Measurements from ENCODE around the gene COQ7. TPM values are rescaled to one million over a fixed set of nuclear protein-coding genes. Genes with fewer than 3 reads are reported as not detected.

COQ7 gene
- total RNA-seq: 10 to 100 TPM; 11.2 to 17.1 TPM

- Mint-ChIP-seq H3K4me1 (ENCODE audit: low read depth in 2 of 2) (peaks cover 7 to 11% of the 10 kb centered on the region in 2 donors), H3K27me3 (no peaks in the 10 kb centered on the region), H3K36me3 (no peaks in the 10 kb centered on the region), H3K4me3 (peak within 1 kb of the TSS; percentile 89), H3K27ac (peak within 1 kb of the TSS; percentile 90 to 96), H3K9me3 (no peaks in the 10 kb centered on the region)
- DNase-seq (ENCODE audit: low spot score): peak; percentile 99
- ATAC-seq: peak; percentile 97
These were observed at the start of gene COQ7 for GRCh38 chr16:19067349-19068236. Gene COQ7, plus strand, starts transcription at chr16:19067614. Its CDS starts 51 bp downstream, at chr16:19067665.

- Mint-ChIP-seq H3K9me3 (no peaks in the 10 kb centered on the region), H3K4me1 (ENCODE audit: low read depth in 2 of 2) (no peaks in the 10 kb centered on the region), H3K27me3 (peaks cover 0 to 9% of the 10 kb centered on the region in 2 donors), H3K4me3 (no peak overlapping the region), H3K27ac (no peak overlapping the region), H3K36me3 (no peaks in the 10 kb centered on the region)
- DNase-seq (ENCODE audit: low spot score) (no peak), ATAC-seq (no peak)
These were observed 46.7 kb upstream of the COQ7 start for GRCh38 chr16:19020689-19021088.

GRCh38 chr16:19021747-19022146, 45.7 kb upstream of the COQ7 start:
- Mint-ChIP-seq H3K27ac (no peak overlapping the region), H3K9me3 (no peaks in the 10 kb centered on the region), H3K4me3 (no peak overlapping the region), H3K4me1 (ENCODE audit: low read depth in 2 of 2) (no peaks in the 10 kb centered on the region), H3K27me3 (peaks cover 0 to 9% of the 10 kb centered on the region in 2 donors), H3K36me3 (no peaks in the 10 kb centered on the region)
- DNase-seq (ENCODE audit: low spot score): no peak
- ATAC-seq: no peak

GRCh38 chr16:19027416-19027815, 40.0 kb upstream of the COQ7 start:
- Mint-ChIP-seq H3K9me3 (no peaks in the 10 kb centered on the region), H3K27ac (no peak overlapping the region)

GRCh38 chr16:19029980-19030379, 37.4 kb upstream of the COQ7 start:
- Mint-ChIP-seq H3K9me3 (no peaks in the 10 kb centered on the region), H3K36me3 (no peaks in the 10 kb centered on the region), H3K4me3 (no peak overlapping the region), H3K27me3 (peaks cover 3 to 4% of the 10 kb centered on the region in 2 donors), H3K27ac (no peak overlapping the region), H3K4me1 (ENCODE audit: low read depth in 2 of 2) (no peaks in the 10 kb centered on the region)
- ATAC-seq (no peak), DNase-seq (ENCODE audit: low spot score) (no peak)

More at GRCh38 chr16:19027416-19027815, 40.0 kb upstream of the COQ7 start:
- no peaks in the 10 kb centered on the region for H3K36me3 Mint-ChIP-seq
- no peaks in the 10 kb centered on the region for H3K4me1 Mint-ChIP-seq (ENCODE audit: low read depth in 2 of 2)
- H3K27me3 Mint-ChIP-seq: peaks cover 0 to 4% of the 10 kb centered on the region in 2 donors
- no peak for ATAC-seq
- DNase-seq (ENCODE audit: low spot score): no peak
- H3K4me3 Mint-ChIP-seq: no peak overlapping the region

- ATAC-seq (no peak), DNase-seq (ENCODE audit: low spot score) (no peak)
- Mint-ChIP-seq H3K27ac (no peak overlapping the region), H3K9me3 (no peaks in the 10 kb centered on the region), H3K36me3 (no peaks in the 10 kb centered on the region), H3K4me3 (no peak overlapping the region), H3K4me1 (ENCODE audit: low read depth in 2 of 2) (no peaks in the 10 kb centered on the region), H3K27me3 (peaks cover 4 to 13% of the 10 kb centered on the region in 2 donors)
These were observed 35.7 kb upstream of the COQ7 start for GRCh38 chr16:19031738-19032137.

- H3K36me3 Mint-ChIP-seq: no peaks in the 10 kb centered on the region
- ATAC-seq: no peak
- H3K4me1 Mint-ChIP-seq (ENCODE audit: low read depth in 2 of 2): no peaks in the 10 kb centered on the region
- H3K9me3 Mint-ChIP-seq: no peaks in the 10 kb centered on the region
- no peak overlapping the region for H3K4me3 Mint-ChIP-seq
- H3K27me3 Mint-ChIP-seq: peaks cover 4 to 13% of the 10 kb centered on the region in 2 donors
- DNase-seq (ENCODE audit: low spot score): no peak
- H3K27ac Mint-ChIP-seq: no peak overlapping the region
These were observed 33.7 kb upstream of the COQ7 start for GRCh38 chr16:19033761-19034160.

GRCh38 chr16:19040400-19040799, 27.0 kb upstream of the COQ7 start:
- Mint-ChIP-seq H3K27ac (no peak overlapping the region), H3K9me3 (no peaks in the 10 kb centered on the region), H3K4me1 (ENCODE audit: low read depth in 2 of 2) (no peaks in the 10 kb centered on the region), H3K27me3 (peaks cover 6 to 8% of the 10 kb centered on the region in 2 donors), H3K36me3 (no peaks in the 10 kb centered on the region), H3K4me3 (no peak overlapping the region)
- no peak for ATAC-seq
- DNase-seq (ENCODE audit: low spot score): no peak

- Mint-ChIP-seq H3K27me3 (peaks cover 0 to 8% of the 10 kb centered on the region in 2 donors), H3K4me3 (no peak overlapping the region), H3K4me1 (ENCODE audit: low read depth in 2 of 2) (no peaks in the 10 kb centered on the region), H3K27ac (no peak overlapping the region), H3K36me3 (no peaks in the 10 kb centered on the region), H3K9me3 (no peaks in the 10 kb centered on the region)
- ATAC-seq (no peak), DNase-seq (ENCODE audit: low spot score) (no peak)
These were observed 22.6 kb upstream of the COQ7 start for GRCh38 chr16:19044769-19045168.

- H3K27ac Mint-ChIP-seq: no peak overlapping the region
- ATAC-seq: no peak
- no peaks in the 10 kb centered on the region for H3K4me1 Mint-ChIP-seq (ENCODE audit: low read depth in 2 of 2)
- H3K4me3 Mint-ChIP-seq: no peak overlapping the region
- no peak for DNase-seq (ENCODE audit: low spot score)
- peaks cover 0 to 4% of the 10 kb centered on the region in 2 donors for H3K27me3 Mint-ChIP-seq
- H3K36me3 Mint-ChIP-seq: no peaks in the 10 kb centered on the region
- H3K9me3 Mint-ChIP-seq: no peaks in the 10 kb centered on the region
These were observed 21.4 kb upstream of the COQ7 start for GRCh38 chr16:19046062-19046461.

- no peaks in the 10 kb centered on the region for H3K9me3 Mint-ChIP-seq
These were observed 4.7 kb upstream of the COQ7 start for GRCh38 chr16:19062706-19063105.

GRCh38 chr16:19066988-19067348, 446 bp upstream of the COQ7 start:
- Mint-ChIP-seq H3K4me3 (peak overlapping the region; percentile 89), H3K36me3 (no peaks in the 10 kb centered on the region), H3K27ac (peak overlapping the region; percentile 90 to 96), H3K4me1 (ENCODE audit: low read depth in 2 of 2) (peaks cover 7 to 11% of the 10 kb centered on the region in 2 donors), H3K9me3 (no peaks in the 10 kb centered on the region), H3K27me3 (no peaks in the 10 kb centered on the region)
- DNase-seq (ENCODE audit: low spot score): no peak
- ATAC-seq: no peak

More at GRCh38 chr16:19062706-19063105, 4.7 kb upstream of the COQ7 start:
- Mint-ChIP-seq H3K36me3 (no peaks in the 10 kb centered on the region), H3K4me1 (ENCODE audit: low read depth in 2 of 2) (peaks cover 7 to 11% of the 10 kb centered on the region in 2 donors), H3K4me3 (no peak overlapping the region), H3K27ac (no peak overlapping the region), H3K27me3 (peaks cover 0 to 5% of the 10 kb centered on the region in 2 donors)
- no peak for ATAC-seq
- no peak for DNase-seq (ENCODE audit: low spot score)

- no peaks in the 10 kb centered on the region for H3K9me3 Mint-ChIP-seq
- H3K27me3 Mint-ChIP-seq: no peaks in the 10 kb centered on the region
- H3K4me3 Mint-ChIP-seq: peak overlapping the region; percentile 89
- no peaks in the 10 kb centered on the region for H3K36me3 Mint-ChIP-seq
- DNase-seq (ENCODE audit: low spot score): no peak
- H3K4me1 Mint-ChIP-seq (ENCODE audit: low read depth in 2 of 2): peaks cover 8 to 11% of the 10 kb centered on the region in 2 donors
- peak overlapping the region; percentile 90 to 96 for H3K27ac Mint-ChIP-seq
- ATAC-seq: no peak
These were observed 912 bp downstream of the COQ7 start for GRCh38 chr16:19068237-19068815.
